HEK293 (cell line): Measurements from ENCODE around the gene PPP1R8.

ENCODE experiments used
- CTCF ChIA-PET: fragments of 350-600 bp; formaldehyde crosslinking; extraction: SDS; loops from one replicate; lab custom pipeline; 2021; ENCODE audit warnings: antibody characterized with exemption; lab: Yijun Ruan, JAX
- POLR2A ChIA-PET: fragments of 300-600 bp; formaldehyde crosslinking; extraction: SDS; loops from one replicate; lab custom pipeline; 2020; ENCODE audit warnings: antibody characterized with exemption, inconsistent platforms; lab: Yijun Ruan, JAX
- H3K27ac ChIP-seq: fragments of 200-500 bp; sonication (Bioruptor generic); 2 replicates; pipeline ENCODE4 v1.5.1; 2014; ENCODE audit warnings: low read depth, low read length, control low read depth, inconsistent platforms; ENCODE audit errors: extremely low read depth
- H3K36me3 ChIP-seq, 2 experiments: fragments of 200-500 bp in 1 of 2; sonication (Bioruptor generic) in 1 of 2; 1 replicate in 1 of 2; 2 replicates in 1 of 2; pipeline ENCODE4 v1.5.1; 2014 to 2017; ENCODE audit warnings: inconsistent platforms in 2 of 2, low read length in 2 of 2; ENCODE audit not compliant: control insufficient read depth in 2 of 2, insufficient read depth in 1 of 2
- H3K4me1 ChIP-seq: fragments of 200-500 bp; sonication (Bioruptor generic); 2 replicates; pipeline ENCODE4 v1.5.1; 2014; ENCODE audit warnings: mild to moderate bottlenecking, low read length, inconsistent platforms; ENCODE audit not compliant: control insufficient read depth, insufficient read depth
- H3K4me3 ChIP-seq: 2 replicates; pipeline ENCODE4 v1.5.1; 2011; ENCODE audit warnings: low read depth, mild to moderate bottlenecking, control low read depth, low read length, moderate library complexity
- H3K9me3 ChIP-seq: fragments of 200-500 bp; sonication (Bioruptor generic); 2 replicates; pipeline ENCODE4 v1.5.1; 2014; ENCODE audit warnings: low read depth, low read length, inconsistent platforms; ENCODE audit not compliant: control insufficient read depth, insufficient read depth
- BCL11A ChIP-seq: fragments of 450-650 bp; formaldehyde crosslinking; IDR thresholded peaks from 2 replicates; pipeline ENCODE4 v1.5.1; 2016; ENCODE audit warnings: low read depth, missing biosample characterization, missing genetic modification characterization
- BCL6B ChIP-seq: fragments of 450-650 bp; formaldehyde crosslinking; IDR thresholded peaks from 2 replicates; pipeline ENCODE4 v1.5.1; 2017; ENCODE audit warnings: missing biosample characterization, missing genetic modification characterization
- CTCF ChIP-seq: fragments of 450-650 bp; formaldehyde crosslinking; IDR thresholded peaks from 2 replicates; pipeline ENCODE4 v1.5.1; 2016; ENCODE audit warnings: missing biosample characterization, missing genetic modification characterization
- GLI2 ChIP-seq: fragments of 450-650 bp; formaldehyde crosslinking; IDR thresholded peaks from 2 replicates; pipeline ENCODE4; 2017; ENCODE audit warnings: missing biosample characterization, missing genetic modification characterization, low read depth, borderline replicate concordance
- GLIS2 ChIP-seq: fragments of 450-650 bp; formaldehyde crosslinking; IDR thresholded peaks from 2 replicates; pipeline ENCODE4 v1.5.1; 2016; ENCODE audit warnings: missing biosample characterization, missing genetic modification characterization
- HIC1 ChIP-seq: fragments of 450-650 bp; formaldehyde crosslinking; IDR thresholded peaks from 2 replicates; pipeline ENCODE4 v1.5.1; 2016; ENCODE audit warnings: missing biosample characterization, missing genetic modification characterization
- HOXA7 ChIP-seq: sonication (generic); formaldehyde crosslinking; IDR thresholded peaks from 2 replicates; pipeline ENCODE4 v1.8.1; 2022; ENCODE audit warnings: missing genetic modification reagents, borderline replicate concordance
- MZF1 ChIP-seq: fragments of 450-650 bp; formaldehyde crosslinking; IDR thresholded peaks from 2 replicates; pipeline ENCODE4 v1.5.1; 2017; ENCODE audit warnings: missing biosample characterization, missing genetic modification characterization, borderline replicate concordance
- TCF7L2 ChIP-seq: IDR thresholded peaks from 2 replicates; pipeline ENCODE4 v1.6.1; 2011; ENCODE audit warnings: low read depth, mild to moderate bottlenecking, inconsistent platforms, low read length, moderate library complexity, borderline replicate concordance
- ZNF10 ChIP-seq: fragments of 450-650 bp; formaldehyde crosslinking; IDR thresholded peaks from 2 replicates; pipeline ENCODE4 v1.5.1; 2017; ENCODE audit warnings: missing biosample characterization, missing genetic modification characterization
- ZNF114 ChIP-seq: fragments of 450-650 bp; formaldehyde crosslinking; IDR thresholded peaks from 2 replicates; pipeline ENCODE4 v1.5.0; 2017; ENCODE audit warnings: missing biosample characterization, missing genetic modification characterization
- ZNF175 ChIP-seq: fragments of 450-650 bp; formaldehyde crosslinking; IDR thresholded peaks from 2 replicates; pipeline ENCODE4 v1.5.1; 2016; ENCODE audit warnings: missing biosample characterization, missing genetic modification characterization
- ZNF184 ChIP-seq: fragments of 450-650 bp; IDR thresholded peaks from 2 replicates; pipeline ENCODE4 v1.5.1; 2018; ENCODE audit warnings: missing biosample characterization, mild to moderate bottlenecking, missing genetic modification characterization
- ZNF280D ChIP-seq: fragments of 450-650 bp; formaldehyde crosslinking; IDR thresholded peaks from 2 replicates; pipeline ENCODE4 v1.5.1; 2016; ENCODE audit warnings: missing biosample characterization, missing genetic modification characterization
- ZNF426 ChIP-seq: fragments of 450-650 bp; formaldehyde crosslinking; IDR thresholded peaks from 2 replicates; pipeline ENCODE4 v1.5.1; 2017; ENCODE audit warnings: missing biosample characterization, missing genetic modification characterization, mild to moderate bottlenecking, inconsistent platforms, moderate library complexity
- ZNF501 ChIP-seq: fragments of 450-650 bp; formaldehyde crosslinking; IDR thresholded peaks from 2 replicates; pipeline ENCODE4 v1.5.1; 2016; ENCODE audit warnings: missing biosample characterization, missing genetic modification characterization
- ZNF529 ChIP-seq: fragments of 450-650 bp; formaldehyde crosslinking; IDR thresholded peaks from 2 replicates; pipeline ENCODE4 v1.5.1; 2017; ENCODE audit warnings: missing genetic modification characterization, missing biosample characterization; ENCODE audit not compliant: insufficient replicate concordance
- ZNF560 ChIP-seq: fragments of 450-650 bp; formaldehyde crosslinking; IDR thresholded peaks from 2 replicates; pipeline ENCODE4 v1.5.1; 2017; ENCODE audit warnings: missing biosample characterization, missing genetic modification characterization, borderline replicate concordance
- ZNF629 ChIP-seq: fragments of 450-650 bp; formaldehyde crosslinking; IDR thresholded peaks from 2 replicates; pipeline ENCODE4 v1.5.1; 2017; ENCODE audit warnings: missing biosample characterization, missing genetic modification characterization
- ZNF664 ChIP-seq: fragments of 450-650 bp; formaldehyde crosslinking; IDR thresholded peaks from 2 replicates; pipeline ENCODE4 v1.5.1; 2016; ENCODE audit warnings: missing biosample characterization, missing genetic modification characterization

Gene PPP1R8

GRCh38 chr1:27876341-27877114 is 45.9 kb downstream of the PPP1R8 start:
- POLR2A ChIA-PET: interaction anchor here (0.6 to 1.2 kb wide), 2 partner anchors 25 to 46 kb away, joined by 3 to 4 read pairs; partner anchors contain the start of gene PPP1R8
- TF ChIP-seq HIC1 (tag by site-specific recombination): peak; percentile 62
- no peak for TF ChIP-seq ZNF280D
- TF ChIP-seq, all 188 proteins: peak for 1
- no peaks in the 10 kb centered on the region for H3K36me3 ChIP-seq
- no peaks in the 10 kb centered on the region for H3K9me3 ChIP-seq
- no peak overlapping the region for H3K27ac ChIP-seq
- CTCF ChIA-PET: interaction anchor here (0.6 to 0.7 kb wide), 2 partner anchors 72 to 358 kb away, joined by 3 read pairs; no protein-coding TSS in a partner anchor
- H3K4me3 ChIP-seq: no peak overlapping the region
- H3K4me1 ChIP-seq: peaks cover 3% of the 10 kb centered on the region; the same call in 1 of the 2 replicates

- Histone ChIP-seq H3K4me1 (peaks cover 3% of the 10 kb centered on the region; the same call in 1 of the 2 replicates), H3K27ac (no peak overlapping the region), H3K4me3 (no peak overlapping the region), H3K36me3 (peaks cover 0 to 2% of the 10 kb centered on the region in 2 experiments; a peak in 1 of 3 replicates), H3K9me3 (no peaks in the 10 kb centered on the region)
- ChIA-PET POLR2A (interaction anchor here (0.6 to 1.2 kb wide), 2 partner anchors 24 to 47 kb away, joined by 3 to 4 read pairs; partner anchors contain the start of gene PPP1R8), CTCF (interaction anchor here (0.7 kb wide), 1 partner anchor 357 kb away, joined by 3 read pairs; no protein-coding TSS in a partner anchor)
- TF ChIP-seq ZNF426 (no peak), BCL11A (tag by site-specific recombination) (no peak), MZF1 (tag by site-specific recombination) (no peak), CTCF (tag by site-specific recombination) (no peak), ZNF560 (no peak), GLI2 (tag by site-specific recombination) (no peak), ZNF629 (tag by site-specific recombination) (no peak)
These were observed 46.5 kb downstream of the PPP1R8 start for GRCh38 chr1:27877115-27877416.

GRCh38 chr1:27878039-27878438 is 47.5 kb downstream of the PPP1R8 start:
- Histone ChIP-seq H3K36me3 (peaks cover 0 to 10% of the 10 kb centered on the region in 2 experiments; a peak in 1 of 3 replicates), H3K4me1 (peaks cover 3% of the 10 kb centered on the region; the same call in 1 of the 2 replicates), H3K27ac (no peak overlapping the region), H3K9me3 (no peaks in the 10 kb centered on the region), H3K4me3 (no peak overlapping the region)
- ChIA-PET POLR2A (no interaction called here), CTCF (no interaction called here)
- TF ChIP-seq ZNF664 (no peak), ZNF10 (tag by site-specific recombination) (no peak), ZNF501 (tag by site-specific recombination) (no peak), BCL6B (tag by site-specific recombination) (no peak), ZNF175 (tag by site-specific recombination) (no peak), HOXA7 (CRISPR knock-in tag) (no peak), TCF7L2 (no peak), ZNF184 (tag by site-specific recombination) (no peak), ZNF114 (tag by site-specific recombination) (no peak), GLIS2 (no peak), ZNF529 (tag by site-specific recombination) (no peak)
